A549 (cell line): Measurements from ENCODE around the gene SEMA6B.

Source experiments
- CBX2 ChIP-seq: fragments of 200-600 bp; sonication (generic); IDR thresholded peaks from 2 replicates; pipeline ENCODE4 v1.6.1; 2016; ENCODE audit warnings: low read depth, mild to moderate bottlenecking, borderline replicate concordance
- CHD2 ChIP-seq: fragments of 150-350 bp; IDR thresholded peaks from 2 replicates; pipeline ENCODE4 v1.6.1; 2014; ENCODE audit warnings: low read length; ENCODE audit not compliant: partially characterized antibody
- CTCF ChIP-seq: fragments of >200 bp; sonication (Bioruptor Twin); formaldehyde crosslinking; IDR thresholded peaks from 3 replicates; pipeline ENCODE4 v1.5.1; 2016
- EP300 ChIP-seq, 2 experiments: fragments of >200 bp; sonication (Bioruptor Twin); formaldehyde crosslinking; IDR thresholded peaks; 2 replicates in 1 of 2; 3 replicates in 1 of 2; pipeline ENCODE4 v1.6.1; 2016 to 2017
- KDM5A ChIP-seq: fragments of 200-600 bp; sonication (generic); IDR thresholded peaks from 2 replicates; pipeline ENCODE4 v1.6.1; 2016; ENCODE audit warnings: antibody characterized with exemption, mild to moderate bottlenecking
- MAFK ChIP-seq: fragments of 450-650 bp; IDR thresholded peaks from 2 replicates; pipeline ENCODE4 v1.6.1; 2014; ENCODE audit not compliant: partially characterized antibody
- POLR2A ChIP-seq: IDR thresholded peaks from 2 replicates; pipeline ENCODE4 v1.6.1; 2012; ENCODE audit warnings: mild to moderate bottlenecking, low read length
- RCOR1 ChIP-seq: fragments of 150-350 bp; IDR thresholded peaks from 2 replicates; pipeline ENCODE4 v1.6.1; 2014; ENCODE audit warnings: antibody characterized with exemption, low read length, low read depth
- REST ChIP-seq: fragments of 200-600 bp; sonication (generic); IDR thresholded peaks from 2 replicates; pipeline ENCODE4 v1.6.1; 2016; ENCODE audit warnings: antibody characterized with exemption, mild to moderate bottlenecking, moderate library complexity
- RFX5 ChIP-seq: fragments of 450-650 bp; IDR thresholded peaks from 2 replicates; pipeline ENCODE4 v1.7.1; 2014; ENCODE audit warnings: antibody characterized with exemption, mild to moderate bottlenecking, moderate library complexity
- TP53 ChIP-seq: fragments of 250-450 bp; sonication (Bioruptor Pico); IDR thresholded peaks from 2 replicates; pipeline ENCODE4 v1.5.0; 2021; ENCODE audit warnings: mild to moderate bottlenecking, moderate library complexity
- ZFP36 ChIP-seq: fragments of 450-650 bp; IDR thresholded peaks from 2 replicates; pipeline ENCODE4 v1.6.1; 2014; ENCODE audit warnings: borderline replicate concordance; ENCODE audit not compliant: partially characterized antibody

GRCh38 chr19:4495471-4495870, 64.0 kb downstream of the SEMA6B start:
- TF ChIP-seq CTCF (peak; percentile 22; the same call in 1 of the 3 replicates), MAFK (no peak), CHD2 (no peak), TP53 (CRISPR knock-in tag) (no peak), EP300 (IDR thresholded peaks at IDR 0.05) (no peak), REST (no peak), RCOR1 (no peak), POLR2A (no peak), ZFP36 (no peak), CBX2 (no peak), KDM5A (no peak), RFX5 (no peak)
